GM18508 (cell line): Measurements from ENCODE around the gene CLMN.

Source experiments
- ATAC-seq: cut with Tn5 transposase; IDR thresholded peaks from one replicate; pipeline ENCODE4 v1.9.1; 2021; ENCODE audit warnings: moderate number of reproducible peaks; ENCODE audit not compliant: insufficient read depth, unreplicated experiment

Gene CLMN

DNA sequence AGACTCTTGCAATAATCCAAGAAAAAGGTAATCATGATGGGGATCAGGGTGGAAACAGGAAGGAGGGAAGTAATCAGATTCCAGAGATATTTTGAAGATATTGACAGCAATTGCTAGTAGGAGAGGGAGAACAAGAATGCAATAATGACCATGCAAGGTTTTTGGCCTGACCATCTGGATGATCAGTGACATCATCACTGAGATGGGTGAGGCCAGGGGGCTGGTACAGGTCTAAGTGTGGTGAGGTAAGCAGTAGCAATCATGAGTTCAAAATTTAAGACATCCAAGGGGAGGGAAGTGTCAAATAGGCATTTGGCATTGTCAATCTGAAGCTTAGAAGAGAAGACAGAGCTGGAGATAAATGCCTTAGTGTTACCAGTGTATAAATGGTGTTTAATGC, 24.8 kb upstream of the CLMN start:
- no peak for ATAC-seq

DNA sequence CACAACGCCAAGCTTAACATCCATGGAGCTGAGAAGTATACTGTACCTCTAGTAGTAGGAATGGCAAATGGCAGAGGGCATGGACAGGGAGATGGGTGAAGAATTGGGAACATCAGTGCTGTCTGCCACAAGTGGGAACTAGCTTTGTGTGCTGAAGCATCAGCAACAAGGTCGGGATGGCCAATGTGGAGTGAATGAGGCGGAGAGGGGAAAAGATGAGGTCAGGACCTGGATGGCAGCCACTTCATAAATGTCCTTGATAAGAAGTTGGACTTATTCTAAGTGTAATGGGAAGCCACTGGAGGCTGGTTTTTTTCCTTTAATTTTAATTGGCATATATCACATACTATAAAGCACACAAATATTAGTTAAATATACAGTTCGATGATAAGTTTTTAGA, 21.9 kb upstream of the CLMN start:
- no peak for ATAC-seq

DNA sequence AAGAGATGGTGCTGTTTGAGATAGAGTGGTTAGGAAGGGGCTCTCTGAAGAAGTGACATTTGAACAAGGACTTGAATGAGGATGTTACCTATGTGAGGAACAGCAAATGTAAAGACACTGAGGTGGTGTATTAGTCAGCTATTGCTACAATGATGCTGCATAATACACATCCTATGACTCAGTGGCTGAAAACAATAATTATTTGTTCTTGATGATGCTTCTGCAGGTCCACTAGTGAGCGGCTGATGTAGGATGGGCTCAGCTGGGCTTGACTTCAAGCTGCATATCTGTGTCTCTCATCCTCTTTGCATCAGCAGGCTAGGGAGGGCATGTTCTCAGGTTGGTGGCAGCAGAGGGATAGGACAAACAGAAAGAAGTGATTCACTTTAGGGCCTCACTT, 21.4 kb upstream of the CLMN start:
- ATAC-seq: no peak

DNA sequence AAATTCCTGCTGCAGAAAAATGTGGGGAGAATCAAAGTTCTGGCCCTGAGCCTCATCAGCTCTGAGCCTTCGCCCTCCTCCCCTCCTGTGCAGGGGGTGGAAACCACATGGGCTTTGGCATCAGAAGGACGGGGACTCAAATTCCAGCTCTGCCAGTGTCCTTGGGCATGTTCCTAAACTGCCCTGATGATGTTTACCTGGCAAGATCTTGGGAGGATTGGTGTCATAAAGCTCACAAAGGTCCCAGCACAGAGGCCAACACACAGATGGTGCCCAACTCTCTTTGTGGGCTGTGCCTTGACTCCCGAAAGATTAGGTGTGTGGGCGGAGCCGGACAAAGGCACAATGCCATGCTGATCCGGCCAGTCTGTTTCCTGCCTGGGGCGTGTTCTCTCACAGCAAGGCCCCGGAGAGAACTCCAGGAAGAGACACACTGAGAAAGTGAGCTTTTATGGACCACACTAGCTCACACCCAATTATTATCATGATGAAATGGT, 20.5 kb upstream of the CLMN start:
- no peak for ATAC-seq

DNA sequence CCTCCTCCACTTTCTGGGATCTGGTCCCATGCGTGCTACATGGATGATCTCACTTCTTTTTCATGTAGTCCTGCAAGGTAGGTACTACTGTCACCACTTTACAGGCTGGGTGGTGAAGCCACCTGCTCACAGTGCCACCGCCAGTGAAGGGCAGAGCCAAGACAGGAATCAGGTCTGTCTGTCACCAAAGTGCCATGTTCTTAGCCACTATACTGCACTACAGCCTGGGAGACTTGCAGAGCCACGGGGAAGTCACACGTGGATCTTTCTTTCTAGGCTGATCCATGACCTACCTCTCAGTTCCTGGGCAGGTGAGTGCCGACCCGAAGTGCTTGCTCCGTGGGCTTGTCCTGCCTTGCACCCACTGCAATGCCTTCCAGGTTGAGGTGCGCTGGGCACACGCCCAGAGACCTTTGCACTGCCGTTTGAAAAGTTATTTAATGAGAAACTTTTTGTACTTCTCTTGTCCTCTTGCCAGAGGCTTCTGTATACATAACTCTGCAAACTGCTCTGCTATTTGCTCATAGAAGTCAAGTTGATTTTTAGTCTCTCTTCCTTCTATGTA, 19.7 kb upstream of the CLMN start:
- no peak for ATAC-seq

DNA sequence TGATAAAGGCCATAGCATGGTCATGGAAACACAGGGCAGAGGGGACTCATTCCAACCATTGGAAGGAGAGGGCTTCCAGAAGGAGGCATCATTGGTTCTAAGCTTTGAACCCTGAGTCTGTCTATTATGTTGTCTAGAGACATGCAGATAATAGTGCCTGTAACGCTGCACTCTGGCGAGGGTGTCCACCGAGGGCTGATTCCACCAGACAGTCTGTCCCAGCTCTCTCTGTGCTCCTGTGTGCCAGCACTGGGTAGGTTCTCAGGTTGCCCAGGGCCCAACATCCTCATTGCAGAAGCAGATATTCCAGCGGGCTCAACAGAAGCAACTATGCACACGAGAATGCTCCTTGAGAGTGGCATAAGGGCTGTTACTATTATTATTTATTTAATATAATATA, 18.7 kb upstream of the CLMN start:
- ATAC-seq: no peak

DNA sequence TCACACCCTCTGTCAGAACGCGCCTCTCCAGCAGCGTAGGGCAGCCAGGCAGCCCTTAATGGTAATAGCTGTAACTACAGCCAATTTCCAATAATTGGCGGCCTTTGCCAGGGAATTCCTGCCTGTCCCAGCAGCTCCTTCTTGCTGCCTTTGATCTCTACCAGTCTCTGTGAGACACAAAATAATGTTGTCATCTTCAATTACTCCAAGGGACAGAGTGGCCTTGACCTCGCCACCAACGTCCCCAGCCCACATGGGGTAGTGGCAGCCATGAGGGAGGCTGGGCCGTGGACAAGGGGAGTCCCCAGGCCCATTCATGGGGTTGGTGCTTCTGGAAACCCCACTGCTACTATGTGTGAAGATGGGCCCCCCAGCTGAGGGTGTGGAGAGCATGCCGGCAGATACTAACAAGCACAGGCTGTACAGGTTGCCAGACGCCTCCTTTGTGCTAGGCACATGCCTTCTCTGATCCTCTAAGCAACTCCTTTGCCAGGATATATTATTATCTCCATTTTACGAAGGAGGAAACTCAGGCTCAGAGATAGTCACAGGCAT, 17.4 kb upstream of the CLMN start:
- no peak for ATAC-seq

DNA sequence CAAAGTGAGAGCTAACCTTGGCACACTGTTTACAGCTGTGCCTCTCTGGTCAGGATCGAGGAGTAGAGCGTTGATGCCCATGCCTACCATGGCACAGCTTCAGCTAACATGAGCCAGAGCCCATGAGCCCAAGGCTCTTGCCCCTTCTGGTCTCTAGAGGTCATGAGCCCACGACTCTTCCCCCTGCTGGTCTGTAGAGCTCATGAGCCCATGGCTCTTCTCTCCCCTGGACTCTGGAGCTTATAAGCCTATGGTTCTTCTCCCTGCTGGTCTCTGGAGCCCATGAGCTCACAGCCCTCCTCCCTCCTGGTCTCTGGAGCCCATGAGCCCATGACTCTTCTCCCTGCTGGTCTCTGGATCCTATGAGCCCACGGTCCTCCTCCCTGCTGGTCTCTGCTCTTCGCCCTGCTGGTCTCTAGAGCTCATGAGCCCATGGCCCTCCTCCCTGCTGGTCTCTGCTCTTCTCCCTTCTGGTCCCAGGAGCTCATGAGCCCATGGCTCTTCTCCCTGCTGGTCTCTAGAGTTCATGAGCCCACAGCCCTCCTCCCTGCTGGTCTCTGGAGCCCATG, 16.6 kb upstream of the CLMN start:
- no peak for ATAC-seq

DNA sequence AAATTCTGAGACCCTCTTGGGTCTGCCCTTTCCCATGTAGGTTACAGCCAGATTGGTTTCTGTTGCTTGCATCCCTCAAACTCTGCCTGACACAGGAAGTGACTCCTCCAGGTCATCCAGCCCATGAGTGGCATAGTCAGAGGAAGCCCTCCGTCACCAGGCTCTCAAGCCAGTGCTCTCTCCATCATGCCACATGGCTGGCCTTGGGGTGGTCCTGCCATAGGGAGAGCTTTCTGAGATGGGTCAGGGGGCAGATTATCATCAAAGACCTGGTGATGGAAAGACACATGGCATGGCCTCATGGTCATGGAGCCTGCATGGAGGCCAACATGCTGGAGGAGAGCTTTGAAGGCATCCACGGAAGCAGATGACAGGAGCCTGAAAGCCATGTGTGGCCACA, 15.4 kb upstream of the CLMN start:
- ATAC-seq: no peak

DNA sequence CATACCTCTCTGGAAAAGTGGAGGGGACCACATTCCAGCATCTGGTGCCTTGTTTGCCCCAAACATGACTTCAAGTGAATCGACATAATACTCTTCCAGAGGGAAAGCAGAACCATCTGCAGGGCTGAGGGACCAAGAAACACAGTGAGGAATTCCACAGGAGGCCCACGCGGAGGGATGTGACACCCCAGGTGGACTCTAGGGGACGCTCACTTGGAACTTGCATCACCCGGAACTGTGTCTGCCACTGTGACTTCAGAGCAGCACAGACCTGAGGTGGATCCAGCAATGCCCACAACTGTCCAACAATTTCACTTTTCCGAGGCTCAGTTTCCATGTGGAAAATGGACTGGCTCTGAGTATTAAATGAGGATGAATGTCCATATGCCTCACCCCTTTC, 14.3 kb upstream of the CLMN start:
- no peak for ATAC-seq

DNA sequence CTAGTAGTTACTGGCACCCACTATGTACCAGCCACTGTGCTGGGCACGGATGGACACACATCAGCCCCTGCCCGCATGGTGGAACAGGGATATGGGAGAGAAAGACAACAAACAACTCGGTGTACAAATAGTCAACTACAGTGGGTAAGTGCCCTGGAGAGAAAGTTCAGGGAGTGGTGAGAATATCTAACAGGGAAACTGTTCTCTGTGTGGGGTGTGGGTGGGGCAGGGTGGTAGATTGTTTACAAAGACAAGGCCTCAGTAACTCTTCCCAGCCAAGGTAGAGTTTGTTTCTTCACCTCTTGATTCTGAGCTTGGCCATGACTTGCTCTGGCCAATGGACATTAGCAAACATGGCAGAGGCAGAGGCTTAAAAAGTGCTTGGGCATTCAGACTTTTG, 12.9 kb upstream of the CLMN start:
- ATAC-seq: no peak

DNA sequence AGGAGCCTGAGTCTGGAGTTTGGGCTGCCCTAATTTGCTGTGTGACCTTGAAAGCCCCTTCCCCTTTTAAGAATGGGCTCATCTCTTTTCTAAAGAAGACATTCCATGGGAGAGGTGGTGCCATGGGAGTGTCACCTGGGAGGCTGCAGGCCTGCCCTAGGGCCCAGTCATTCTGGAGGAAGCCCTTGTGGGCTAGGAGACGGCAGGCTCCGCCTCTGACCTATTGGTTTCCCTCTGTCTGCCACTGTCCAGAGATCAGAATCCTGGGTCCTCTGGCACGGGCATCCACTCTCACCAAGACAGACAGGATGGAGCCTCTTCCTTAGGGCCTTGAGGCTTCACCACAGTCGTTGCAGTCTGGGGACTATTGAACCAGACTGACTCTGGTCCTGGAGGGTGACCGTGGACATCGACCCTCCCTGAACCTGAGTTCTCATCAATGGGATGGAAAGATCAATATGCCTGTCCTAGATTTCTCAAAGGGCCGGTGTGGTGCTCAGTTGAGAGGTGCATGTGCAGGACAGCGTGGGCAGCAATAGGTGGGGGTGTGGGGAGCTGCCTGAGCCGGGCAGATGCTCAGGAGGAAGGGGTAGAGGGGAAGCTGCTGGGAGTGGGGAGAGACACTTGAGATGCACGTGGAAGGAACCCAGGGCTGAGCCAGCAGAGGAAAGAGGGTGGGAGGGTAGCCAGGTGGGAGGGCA, 12.2 kb upstream of the CLMN start:
- no peak for ATAC-seq

DNA sequence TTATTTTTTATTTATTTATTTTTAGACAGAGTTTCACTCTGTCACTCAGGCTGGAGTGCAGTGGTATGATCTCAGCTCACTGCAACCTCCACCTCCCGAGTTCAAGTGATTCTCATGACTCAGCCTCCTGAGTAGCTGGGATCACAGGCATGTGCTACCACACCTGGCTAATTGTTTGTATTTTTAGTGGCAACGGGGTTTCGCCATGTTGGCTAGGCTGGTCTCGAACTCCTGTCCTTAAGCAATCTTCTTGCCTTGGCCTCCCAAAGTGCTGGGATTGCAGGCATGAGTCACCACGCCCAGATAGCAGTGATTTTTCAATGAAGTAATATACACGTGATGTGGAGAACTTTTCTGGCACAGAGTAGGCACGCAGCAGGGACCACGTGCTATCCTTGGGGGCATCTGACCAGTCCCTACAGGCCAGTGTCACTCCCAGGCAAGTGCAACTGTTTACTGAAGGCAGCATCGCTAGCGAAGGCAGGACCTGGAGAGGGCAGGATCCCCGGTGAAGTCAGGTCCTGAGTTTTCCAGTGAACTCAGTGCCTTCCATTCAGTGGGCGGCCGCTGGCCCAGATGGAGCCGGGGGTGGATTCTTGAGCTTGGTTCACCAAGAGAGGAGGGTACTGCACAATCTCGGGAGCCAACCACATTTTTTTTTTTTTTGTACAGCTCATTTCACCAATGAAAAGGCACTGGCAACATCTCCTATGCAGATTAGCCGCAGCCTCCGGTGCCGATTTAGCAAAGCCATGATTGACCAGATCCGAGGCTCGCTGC, 11.1 kb upstream of the CLMN start:
- ATAC-seq: no peak

DNA sequence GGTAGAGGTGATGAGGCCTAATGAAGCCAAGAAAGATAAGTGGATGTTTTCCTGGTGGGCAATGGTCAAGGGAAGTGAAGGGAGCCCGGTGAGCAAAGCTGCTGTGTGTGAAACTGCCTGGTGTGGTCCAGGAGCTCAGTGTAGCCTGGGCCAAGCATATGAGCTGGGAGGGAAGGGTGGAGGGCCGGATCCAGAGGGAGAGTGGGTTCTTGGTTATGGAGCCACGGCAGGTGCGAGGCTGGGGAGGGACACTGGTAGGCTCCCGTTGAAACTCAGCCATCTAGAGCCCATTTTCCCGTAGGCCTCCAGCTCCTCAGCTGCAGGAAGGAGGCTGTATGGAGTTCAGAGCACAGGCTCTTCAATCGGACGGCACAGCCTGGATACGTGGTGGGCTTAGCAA, 10.2 kb upstream of the CLMN start:
- no peak for ATAC-seq

DNA sequence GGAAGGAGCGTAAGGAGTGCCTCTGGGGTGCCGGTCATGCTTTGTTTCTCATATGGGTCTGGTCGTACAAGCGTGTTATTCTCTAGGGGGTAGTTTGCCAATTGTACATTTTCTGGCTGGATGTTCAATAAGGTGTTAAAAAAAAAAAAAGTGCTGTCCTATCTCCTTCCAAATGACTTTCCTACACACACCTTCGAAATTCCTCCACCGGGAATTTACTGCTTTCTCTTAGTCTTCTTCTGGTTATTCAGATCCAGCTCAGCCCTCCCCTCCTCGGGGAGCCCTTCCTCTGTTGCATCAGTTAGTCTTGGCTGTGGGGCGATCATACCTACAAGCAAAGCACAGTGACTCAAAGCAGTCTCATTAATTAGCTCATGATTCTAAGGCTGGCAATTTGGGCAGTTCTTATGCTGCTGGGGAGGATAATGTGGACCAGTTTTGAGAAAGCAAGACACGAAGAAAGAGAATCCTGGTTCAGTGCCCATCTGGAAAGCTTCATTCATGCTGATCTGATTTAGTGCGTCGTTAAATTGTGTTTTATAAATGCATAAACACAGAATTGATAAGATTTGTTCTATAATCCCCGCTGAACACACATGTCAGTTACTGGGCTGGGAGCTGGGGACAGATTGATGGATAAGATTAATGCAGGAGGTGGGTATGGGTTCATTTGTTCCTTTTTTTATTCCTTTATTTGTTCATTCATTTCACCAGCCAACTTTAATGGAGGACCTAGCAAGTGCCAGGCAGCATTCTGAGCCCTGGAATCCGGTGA, 9.2 kb upstream of the CLMN start:
- ATAC-seq: no peak

DNA sequence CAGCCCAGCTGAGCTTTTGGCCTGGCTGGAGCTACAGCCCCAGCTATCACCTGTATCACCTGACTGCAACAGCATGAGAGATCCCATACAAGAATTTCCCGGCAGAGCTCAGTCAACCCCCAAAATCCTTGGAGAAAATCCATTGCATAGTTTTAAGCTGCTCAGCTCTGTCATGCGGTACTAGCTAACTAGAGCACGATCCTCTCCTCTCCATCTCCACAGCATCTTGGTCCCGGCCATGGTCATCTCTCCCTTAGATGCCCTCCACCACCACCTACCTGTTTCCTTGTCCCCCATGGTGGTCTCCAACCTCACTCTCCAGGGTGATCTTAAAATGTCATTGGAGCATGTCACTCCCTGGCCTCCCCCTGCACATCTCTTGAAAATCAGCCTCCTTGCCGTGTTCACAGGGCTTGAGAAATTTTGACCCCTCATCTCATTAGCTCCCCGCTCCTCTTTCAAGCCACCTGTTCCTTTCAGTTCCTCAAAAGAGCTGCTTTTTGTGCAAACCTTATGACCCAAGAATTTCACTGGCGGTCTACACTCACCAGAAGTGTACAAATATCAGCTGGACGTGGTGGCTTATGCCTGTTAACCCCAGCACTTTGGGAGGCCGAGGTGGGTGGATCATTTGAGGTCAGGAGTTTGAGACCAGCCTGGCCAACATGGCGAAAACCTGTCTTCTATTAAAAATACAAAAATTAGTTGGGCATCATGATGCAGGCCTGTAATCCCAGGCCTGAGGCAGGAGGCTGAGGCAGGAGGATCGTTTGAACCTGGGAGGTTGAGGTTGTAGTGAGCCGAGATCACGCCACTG, 8.1 kb upstream of the CLMN start:
- peak; percentile 84 for ATAC-seq

DNA sequence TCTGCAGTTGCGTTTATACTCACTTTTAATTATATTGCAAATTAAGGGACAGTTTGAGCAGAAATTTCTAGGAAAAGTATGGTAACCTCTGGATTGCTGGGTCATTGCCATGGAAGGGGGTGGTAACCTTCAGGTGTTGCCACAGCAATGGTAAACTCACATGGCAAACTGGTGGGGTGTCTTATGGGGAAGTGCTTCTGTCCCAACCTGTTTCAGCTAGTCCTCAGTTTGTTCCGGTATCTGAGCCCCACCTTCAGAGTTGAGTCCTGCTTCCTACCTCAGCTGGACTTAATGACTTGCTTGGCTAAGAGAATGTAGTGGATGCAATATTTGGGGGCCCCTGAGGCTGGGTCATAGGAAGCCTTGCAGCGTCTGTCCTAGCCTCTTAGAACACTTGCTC, 7.3 kb upstream of the CLMN start:
- no peak for ATAC-seq

DNA sequence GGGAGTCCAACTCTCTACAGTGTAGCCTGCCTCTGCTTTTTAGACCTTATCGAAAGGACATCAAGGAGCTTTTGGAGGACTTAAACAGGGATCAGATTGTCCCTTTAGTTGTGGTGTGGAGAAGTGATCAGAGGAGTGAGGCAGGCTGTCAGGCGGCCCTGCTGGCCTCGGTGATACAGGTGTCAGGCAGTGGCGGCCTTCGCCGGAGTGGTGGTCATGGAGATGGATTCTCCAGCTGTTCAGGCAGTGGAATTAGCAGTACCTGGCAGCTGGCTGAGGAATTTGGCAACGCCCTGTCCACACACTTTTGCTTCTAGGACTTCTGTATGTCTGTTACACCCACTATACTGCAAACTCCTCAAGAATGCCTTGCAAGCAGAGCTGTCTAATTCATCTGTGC, 4.2 kb upstream of the CLMN start:
- no peak for ATAC-seq

DNA sequence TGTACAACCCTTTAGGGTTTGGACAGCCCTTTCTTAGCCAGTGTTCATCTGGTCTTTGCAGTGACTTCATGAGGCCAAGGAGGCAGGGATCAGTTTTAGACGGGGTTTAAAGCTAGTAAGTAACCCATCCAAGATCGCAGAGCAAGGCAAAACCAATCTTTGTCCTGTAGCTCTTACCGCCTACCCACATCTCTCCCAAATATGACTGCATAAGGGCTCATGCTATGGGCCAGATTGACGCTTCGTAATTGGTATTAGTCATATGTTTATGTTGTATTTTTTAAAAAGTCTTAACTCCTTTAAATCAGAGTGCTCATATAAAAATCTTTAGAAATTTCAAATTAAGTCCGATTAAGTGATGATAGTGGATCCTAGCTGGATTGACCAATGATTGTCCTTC, 3.7 kb upstream of the CLMN start:
- no peak for ATAC-seq
